SK-N-SH (cell line): ENCODE measurements around the gene METTL17. TPM values are rescaled to one million over a fixed set of nuclear protein-coding genes. Genes with fewer than 3 reads are reported as not detected.

Experiments used
- CTCF ChIA-PET: fragments of 300-600, 350-600 bp; formaldehyde crosslinking; extraction: SDS; loops from one replicate; lab custom pipeline; 2021; lab: Yijun Ruan, JAX
- POLR2A ChIA-PET: fragments of 350-600 bp; sonication (Branson Sonifier 250); formaldehyde crosslinking; extraction: SDS; loops from one replicate; lab custom pipeline; 2020; ENCODE audit warnings: antibody characterized with exemption, inconsistent platforms; lab: Yijun Ruan, JAX
- DNase-seq: peaks from one replicate; pipeline ENCODE4 v3.0.0; 2012
- H2AFZ ChIP-seq: fragments of 200-600 bp; sonication (generic); 2 replicates; pipeline ENCODE4 v1.8.1; 2016; ENCODE audit warnings: antibody characterized with exemption, mild to moderate bottlenecking, low read depth
- H3F3A ChIP-seq: fragments of 200-600 bp; sonication (generic); replicated peaks from 2 replicates; pipeline ENCODE3; 2016; ENCODE audit warnings: antibody characterized with exemption, mild to moderate bottlenecking; ENCODE audit not compliant: insufficient read depth
- H3K27ac ChIP-seq, 2 experiments: fragments of 200-500 bp in 1 of 2; fragments of 200-600 bp in 1 of 2; sonication (Bioruptor generic) in 1 of 2; sonication (generic), shearing (Covaris generic) in 1 of 2; 2 replicates each; pipeline versions ENCODE4 v1.5.1 to v1.6.1; 2014 to 2016; ENCODE audit warnings: low read depth in 2 of 2, inconsistent platforms in 1 of 2, low read length in 1 of 2, mild to moderate bottlenecking in 1 of 2, mixed read lengths in 1 of 2
- H3K27me3 ChIP-seq: fragments of 200-600 bp; sonication (generic), shearing (Covaris generic); 2 replicates; pipeline ENCODE4 v1.6.1; 2016; ENCODE audit warnings: mixed run types; ENCODE audit not compliant: insufficient read depth
- H3K36me3 ChIP-seq, 2 experiments: fragments of 200-500 bp in 1 of 2; fragments of 200-600 bp in 1 of 2; sonication (Bioruptor generic) in 1 of 2; sonication (generic) in 1 of 2; replicated peaks in 1 of 2; 2 replicates each; pipeline versions ENCODE3 to v1.5.1; 2014 to 2016; ENCODE audit warnings: low read length in 1 of 2, mild to moderate bottlenecking in 1 of 2; ENCODE audit not compliant: insufficient read depth in 2 of 2, control insufficient read depth in 1 of 2
- H3K4me1 ChIP-seq, 2 experiments: fragments of 200-500 bp in 1 of 2; fragments of 200-600 bp in 1 of 2; sonication (Bioruptor generic) in 1 of 2; sonication (generic), shearing (Covaris generic) in 1 of 2; 2 replicates each; pipeline versions ENCODE4 v1.5.1 to v1.6.1; 2014 to 2016; ENCODE audit warnings: low read depth in 1 of 2, low read length in 1 of 2, mixed run types in 1 of 2; ENCODE audit not compliant: insufficient read depth in 2 of 2, control insufficient read depth in 1 of 2
- H3K4me2 ChIP-seq: fragments of 200-600 bp; sonication (generic), shearing (Covaris generic); 2 replicates; pipeline ENCODE4 v1.6.1; 2017; ENCODE audit warnings: mixed run types
- H3K4me3 ChIP-seq, 2 experiments: fragments of 200-500 bp in 1 of 2; fragments of 200-600 bp in 1 of 2; sonication (Bioruptor generic) in 1 of 2; sonication (generic), shearing (Covaris generic) in 1 of 2; 2 replicates each; pipeline versions ENCODE4 v1.5.1 to v1.8.1; 2014 to 2016; ENCODE audit warnings: low read depth in 2 of 2, inconsistent platforms in 1 of 2, low read length in 1 of 2, mild to moderate bottlenecking in 1 of 2, mixed read lengths in 1 of 2, moderate library complexity in 1 of 2
- H3K79me2 ChIP-seq: fragments of 200-600 bp; sonication (generic); 2 replicates; pipeline ENCODE4 v1.8.1; 2017; ENCODE audit warnings: mild to moderate bottlenecking; ENCODE audit not compliant: insufficient read depth
- H3K9ac ChIP-seq: fragments of 200-600 bp; sonication (generic); 2 replicates; pipeline ENCODE4 v1.6.1; 2017; ENCODE audit warnings: mixed run types
- H3K9me2 ChIP-seq: fragments of 200-600 bp; sonication (generic); 2 replicates; pipeline ENCODE4 v1.6.1; 2017; ENCODE audit warnings: mixed run types
- H3K9me3 ChIP-seq: fragments of 200-600 bp; sonication (generic); 2 replicates; pipeline ENCODE4 v1.6.1; 2017; ENCODE audit warnings: mixed run types, mild to moderate bottlenecking, moderate library complexity
- H4K20me1 ChIP-seq: fragments of 200-600 bp; sonication (generic); 2 replicates; pipeline ENCODE4 v1.6.1; 2017; ENCODE audit warnings: mild to moderate bottlenecking, mixed run types; ENCODE audit not compliant: insufficient read depth
- FOXM1 ChIP-seq: IDR thresholded peaks from 2 replicates; pipeline ENCODE4 v1.4.0; 2012; ENCODE audit warnings: low read depth, mild to moderate bottlenecking
- GABPA ChIP-seq: IDR thresholded peaks from 2 replicates; pipeline ENCODE4 v1.4.0; 2012; ENCODE audit warnings: low read depth, mild to moderate bottlenecking
- GATA2 ChIP-seq: sonication (generic); formaldehyde crosslinking; IDR thresholded peaks from 2 replicates; pipeline ENCODE4 v1.5.0; 2020; ENCODE audit warnings: mild to moderate bottlenecking, missing genetic modification reagents
- MXI1 ChIP-seq: IDR thresholded peaks from 2 replicates; pipeline ENCODE4 v1.6.1; 2012; ENCODE audit warnings: mild to moderate bottlenecking, low read depth, low read length, improper control_type of control experiment
- NFIC ChIP-seq: IDR thresholded peaks from 2 replicates; pipeline ENCODE4 v1.4.0; 2012; ENCODE audit warnings: borderline replicate concordance
- NRF1 ChIP-seq: IDR thresholded peaks from 2 replicates; pipeline ENCODE4 v1.6.1; 2012; ENCODE audit warnings: low read depth, mild to moderate bottlenecking, low read length
- POLR2AphosphoS5 ChIP-seq: IDR thresholded peaks from 2 replicates; pipeline ENCODE4 v1.6.1; 2012; ENCODE audit warnings: low read depth, low read length
- SIN3A ChIP-seq: IDR thresholded peaks from 2 replicates; pipeline ENCODE4 v1.6.1; 2012; ENCODE audit warnings: low read depth, mild to moderate bottlenecking, low read length, moderate library complexity, borderline replicate concordance
- SMC3 ChIP-seq: IDR thresholded peaks from 2 replicates; pipeline ENCODE4 v1.6.1; 2012; ENCODE audit warnings: low read depth, low read length, improper control_type of control experiment
- TCF12 ChIP-seq: IDR thresholded peaks from 2 replicates; pipeline ENCODE4 v1.4.0; 2012
- WGBS: methylation state at CpG from one replicate; pipeline ENCODE4 v1.1.6; 2017; ENCODE audit warnings: low lambda C conversion rate; 5-methylcytosine and 5-hydroxymethylcytosine counted together
- polyA plus RNA-seq, 3 experiments: library from polyadenylated mRNA; depleted of rRNA; stranded (reverse); fragments of >200 nt; gene quantifications; 2 replicates each; pipeline ENCODE4 v1.2.3, GENCODE V29; 2012
- small RNA-seq, 7 experiments: library from RNA; depleted of rRNA; stranded (forward); fragments of <200 nt; gene quantifications; one replicate each; pipeline ENCODE3, GENCODE V24; 2012

Gene METTL17
- polyA plus RNA-seq, 1 of the 3 experiments (the other 2 are of a cell fraction), result 104 TPM

- Histone ChIP-seq H3K4me1 (peaks cover 13 to 20% of the 10 kb centered on the region in 2 experiments; a peak in 3 of 4 replicates), H3K36me3 (no peaks in the 10 kb centered on the region), H3K4me2 (no peak overlapping the region), H3K9ac (no peak overlapping the region), H4K20me1 (no peaks in the 10 kb centered on the region), H3K79me2 (no peaks in the 10 kb centered on the region), H3K4me3 (no peak overlapping the region), H2AFZ (no peak overlapping the region), H3K27ac (no peak overlapping the region), H3K27me3 (no peaks in the 10 kb centered on the region), H3K9me2 (no peaks in the 10 kb centered on the region), H3F3A (peaks cover 1% of the 10 kb centered on the region), H3K9me3 (no peaks in the 10 kb centered on the region)
- CTCF ChIA-PET, result interaction anchor here (0.7 to 7.0 kb wide), 9 partner anchors 9 to 353 kb away, joined by 3 to 248 read pairs (median 3); partner anchors contain the start of genes NDRG2 and RNASE13
- POLR2A ChIA-PET, result interaction anchor here (1.8 kb wide), 1 partner anchor 29 kb away, joined by 6 read pairs; no protein-coding TSS in a partner anchor
- peak; percentile 53 for DNase-seq
- 55% methylated on average over 5 of the region's 6 CpGs for WGBS
- TF ChIP-seq MXI1 (no peak), NFIC (peak; percentile 68; the same call in 1 of the 2 replicates), NRF1 (no peak), TCF12 (peak; percentile 24), SMC3 (no peak), POLR2AphosphoS5 (no peak), GABPA (no peak), SIN3A (no peak), GATA2 (CRISPR knock-in tag) (peak; percentile 60), FOXM1 (no peak)
These were observed 54.3 kb downstream of the METTL17 start for GRCh38 chr14:21043974-21044618.

Small RNA genes lying within 50 kb of the gene (small RNA-seq; reads per million reads assigned to genes)
- gene RN7SL189P, result 0 to 0.10 (median 0) reads per million in 7 experiments

Other genes with a start within 250 kb of the METTL17 start
- gene EDDM3A, start 244.1 kb upstream of the METTL17 start, polyA plus RNA-seq (2012; rRNA removed), result not detected in 2 replicates
- gene EDDM3B, start 221.6 kb upstream of the METTL17 start, polyA plus RNA-seq (2012; rRNA removed), result not detected in 2 replicates
- gene RNASE6, start 208.7 kb upstream of the METTL17 start, polyA plus RNA-seq (2012; rRNA removed), result not detected in 2 replicates
- not detected in 2 replicates for gene RNASE1, start 187.1 kb upstream of the METTL17 start, polyA plus RNA-seq (2012; rRNA removed)
- not detected in 2 replicates for gene RNASE3, start 98.6 kb upstream of the METTL17 start, polyA plus RNA-seq (2012; rRNA removed)
- not detected in 2 replicates for gene RNASE2, start 34.5 kb upstream of the METTL17 start, polyA plus RNA-seq (2012; rRNA removed)
- not detected in 2 replicates for gene SLC39A2, start 9.3 kb downstream of the METTL17 start, polyA plus RNA-seq (2012; rRNA removed)
- gene NDRG2, start 35.1 kb downstream of the METTL17 start, polyA plus RNA-seq (2012; rRNA removed), result 15.8 and 15.9 TPM in 2 replicates
- not detected in 2 replicates for gene TPPP2, start 40.2 kb downstream of the METTL17 start, polyA plus RNA-seq (2012; rRNA removed)
- 0.10 TPM in 1 of 2 replicates, not detected in the other for gene RNASE13, start 44.8 kb downstream of the METTL17 start, polyA plus RNA-seq (2012; rRNA removed)
- gene RNASE7, start 52.4 kb downstream of the METTL17 start, polyA plus RNA-seq (2012; rRNA removed), result not detected in 2 replicates
- gene RNASE8, start 67.8 kb downstream of the METTL17 start, polyA plus RNA-seq (2012; rRNA removed), result not detected in 2 replicates
- gene ARHGEF40, start 80.3 kb downstream of the METTL17 start, polyA plus RNA-seq (2012; rRNA removed), result 58.8 and 64.2 TPM in 2 replicates
- gene ZNF219, start 108.7 kb downstream of the METTL17 start, polyA plus RNA-seq (2012; rRNA removed), result 22.1 and 24.1 TPM in 2 replicates
- gene TMEM253, start 111.1 kb downstream of the METTL17 start, polyA plus RNA-seq (2012; rRNA removed), result 0.82 and 0.94 TPM in 2 replicates
- not detected in 2 replicates for gene OR5AU1, start 166.1 kb downstream of the METTL17 start, polyA plus RNA-seq (2012; rRNA removed)